Dendritic cell treated with granulocyte-macrophage colony-stimulating factor and Interleukin-4, amounts not matched to agents 40 ng/mL and 50 ng/mL, for 4 days (primary cell): Measurements from ENCODE around the gene PYHIN1.
A peak's percentile ranks its signal among the peaks of the same experiment; 100 is the strongest.
"Not testable (repeated sequence)": the region's sequence is repeated elsewhere in the genome, so short reads cannot be mapped to it uniquely, and the experiment has no call there.

Source experiments
- H3K27ac Mint-ChIP-seq: one replicate; pipeline ENCODE4 v1.8.0; 2022; ENCODE audit warnings: mild to moderate bottlenecking, mixed read lengths
- H3K27me3 Mint-ChIP-seq: one replicate; pipeline ENCODE4 v1.8.0; 2022; ENCODE audit warnings: mild to moderate bottlenecking, mixed read lengths
- H3K36me3 Mint-ChIP-seq: one replicate; pipeline ENCODE4 v1.8.0; 2022; ENCODE audit warnings: low read depth, mixed read lengths
- H3K4me1 Mint-ChIP-seq: one replicate; pipeline ENCODE4 v1.8.0; 2022; ENCODE audit warnings: low read depth, mixed read lengths
- H3K4me3 Mint-ChIP-seq: one replicate; pipeline ENCODE4 v1.8.0; 2022; ENCODE audit warnings: mild to moderate bottlenecking, moderate library complexity, mixed read lengths
- H3K9me3 Mint-ChIP-seq: one replicate; pipeline ENCODE4 v1.8.0; 2022; ENCODE audit warnings: mixed read lengths
- intact Hi-C: fragments of 100-400 bp; cut with micrococcal nuclease; formaldehyde crosslinking; loops from one replicate; pipeline ENCODE4 v1.15.0; 2022

Gene PYHIN1

DNA sequence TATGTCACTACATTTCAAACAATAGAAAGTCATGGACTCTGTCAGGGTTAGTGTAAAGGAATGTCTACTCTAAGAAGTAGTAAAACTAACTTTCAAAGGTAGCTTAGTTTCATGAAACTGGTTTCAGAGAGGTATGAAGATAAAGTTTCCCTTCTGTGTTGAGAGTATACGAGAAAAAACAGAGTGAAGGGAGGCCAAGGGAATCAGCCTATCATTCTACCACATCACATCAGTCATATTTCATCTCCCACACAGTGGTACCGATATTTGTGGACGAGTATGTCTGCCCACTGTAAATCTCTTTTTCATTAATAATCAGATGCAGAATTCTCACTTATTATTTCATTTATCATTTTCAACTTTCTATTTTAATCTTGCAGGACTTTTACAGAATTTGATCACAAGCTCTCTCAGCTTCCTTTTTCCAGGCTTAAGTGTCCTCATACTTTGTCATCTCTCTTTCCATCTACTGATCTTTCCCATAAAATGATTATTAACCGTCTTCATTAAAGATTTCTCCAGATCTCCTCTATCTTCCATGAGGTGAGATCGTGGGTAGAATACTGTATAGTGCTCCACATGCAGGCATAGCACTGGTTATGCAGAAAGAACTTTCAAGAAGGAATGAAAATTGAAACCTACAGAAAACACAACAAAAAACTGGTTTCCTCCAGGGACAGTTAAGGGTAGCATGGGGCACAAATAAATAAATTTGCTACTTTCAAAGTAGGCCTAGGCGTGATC lies 66.9 kb downstream of the PYHIN1 start:
- H3K36me3 Mint-ChIP-seq, result no peaks in the 10 kb centered on the region
- intact Hi-C loops, result loop anchor here (1.0 to 5.0 kb wide), 3 partner anchors 74 to 492 kb away; no protein-coding TSS in a partner anchor
- H3K4me3 Mint-ChIP-seq, result no peak overlapping the region
- H3K4me1 Mint-ChIP-seq, result peaks cover 28% of the 10 kb centered on the region
- no peak overlapping the region for H3K27ac Mint-ChIP-seq
- no peaks in the 10 kb centered on the region for H3K9me3 Mint-ChIP-seq
- H3K27me3 Mint-ChIP-seq, result no peaks in the 10 kb centered on the region

DNA sequence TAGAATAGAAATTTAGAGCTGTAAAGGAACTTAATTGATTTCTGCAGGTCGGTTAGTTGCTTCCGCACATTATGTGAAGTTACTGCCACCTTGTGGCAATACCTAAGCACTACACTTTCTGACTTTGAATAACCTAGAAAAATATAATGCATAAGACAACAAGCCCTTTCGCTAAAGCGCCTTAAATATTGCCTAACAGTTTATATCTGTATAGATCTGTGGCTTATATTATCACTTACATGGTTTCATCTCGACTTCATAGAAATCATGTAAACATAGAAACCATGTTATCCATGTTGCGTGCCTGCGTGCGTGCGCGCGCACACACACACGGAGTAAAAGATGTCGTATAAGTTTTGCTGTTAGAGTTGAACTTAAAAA lies 67.4 kb downstream of the PYHIN1 start:
- H3K27ac Mint-ChIP-seq, result peak overlapping the region; percentile 40
- H3K4me1 Mint-ChIP-seq, result peaks cover 28% of the 10 kb centered on the region
- no peak overlapping the region for H3K4me3 Mint-ChIP-seq
- no peaks in the 10 kb centered on the region for H3K27me3 Mint-ChIP-seq
- intact Hi-C loops, result loop anchor here (1.0 to 5.0 kb wide), 3 partner anchors 74 to 492 kb away; no protein-coding TSS in a partner anchor
- no peaks in the 10 kb centered on the region for H3K36me3 Mint-ChIP-seq
- no peaks in the 10 kb centered on the region for H3K9me3 Mint-ChIP-seq

DNA sequence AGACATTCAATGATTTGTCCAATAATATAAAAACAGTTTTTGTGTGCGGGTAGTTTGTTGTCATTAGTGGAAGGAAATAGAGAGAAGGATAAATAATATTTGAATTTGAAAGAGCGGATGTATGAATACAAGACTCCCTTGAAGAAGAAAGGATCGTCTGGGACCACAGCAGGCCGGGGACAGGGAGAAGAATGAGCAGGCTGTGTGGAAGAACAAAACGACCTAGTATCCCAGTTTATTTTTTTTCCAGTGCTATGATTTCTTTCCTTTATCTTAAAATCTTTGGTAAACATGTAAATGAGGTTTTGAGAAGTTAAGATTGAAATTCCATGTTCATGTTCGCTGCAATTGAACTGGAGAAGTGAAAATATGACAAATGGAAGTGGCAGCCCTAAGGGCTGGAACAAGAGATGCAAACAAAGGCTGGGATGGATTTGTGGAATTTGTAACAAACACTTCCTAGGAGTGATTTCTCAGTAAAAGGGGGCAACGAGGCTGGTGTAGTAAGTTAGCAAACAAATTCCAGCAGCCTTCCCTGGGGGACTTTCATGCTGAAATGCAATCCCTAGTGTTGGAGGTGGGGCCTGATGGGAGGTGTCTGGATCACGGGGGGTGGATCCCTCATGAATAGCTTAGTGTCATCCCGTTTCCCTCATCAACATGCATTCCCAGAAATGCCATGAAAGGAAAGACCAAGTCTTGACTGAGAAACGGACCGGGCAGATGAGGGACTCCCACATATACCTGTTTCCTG lies 68.1 kb downstream of the PYHIN1 start:
- Mint-ChIP-seq H3K27ac (peak overlapping the region; percentile 40), H3K4me1 (peaks cover 29% of the 10 kb centered on the region), H3K9me3 (no peaks in the 10 kb centered on the region), H3K4me3 (no peak overlapping the region), H3K36me3 (no peaks in the 10 kb centered on the region), H3K27me3 (no peaks in the 10 kb centered on the region)
- intact Hi-C loops, result loop anchor here (5.0 to 10.0 kb wide), 2 partner anchors 73 to 165 kb away; partner anchors contain the start of gene MNDA

DNA sequence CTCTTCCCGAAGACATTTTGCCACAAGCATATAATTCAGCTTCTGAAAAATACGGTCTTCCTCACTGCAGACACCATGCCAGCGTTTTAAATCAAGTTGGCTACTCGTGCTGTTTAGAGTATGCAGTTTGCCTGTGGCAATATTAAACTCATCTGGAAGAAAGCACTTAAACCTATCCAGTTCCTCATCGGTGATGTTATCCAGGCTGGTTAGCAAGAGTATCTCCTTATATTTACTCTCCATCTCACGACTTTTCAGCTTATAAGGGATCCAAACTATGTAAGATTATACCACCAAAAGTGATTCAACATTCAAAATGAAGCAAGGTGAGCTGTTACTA lies 68.7 kb downstream of the PYHIN1 start:
- H3K27ac Mint-ChIP-seq, result peak overlapping the region; percentile 40
- H3K36me3 Mint-ChIP-seq, result no peaks in the 10 kb centered on the region
- peaks cover 34% of the 10 kb centered on the region for H3K4me1 Mint-ChIP-seq
- H3K4me3 Mint-ChIP-seq, result no peak overlapping the region
- intact Hi-C loops, result loop anchor here (10.0 kb wide), 1 partner anchor 165 kb away; the partner anchor contains the start of gene MNDA
- H3K9me3 Mint-ChIP-seq, result no peaks in the 10 kb centered on the region
- no peaks in the 10 kb centered on the region for H3K27me3 Mint-ChIP-seq

DNA sequence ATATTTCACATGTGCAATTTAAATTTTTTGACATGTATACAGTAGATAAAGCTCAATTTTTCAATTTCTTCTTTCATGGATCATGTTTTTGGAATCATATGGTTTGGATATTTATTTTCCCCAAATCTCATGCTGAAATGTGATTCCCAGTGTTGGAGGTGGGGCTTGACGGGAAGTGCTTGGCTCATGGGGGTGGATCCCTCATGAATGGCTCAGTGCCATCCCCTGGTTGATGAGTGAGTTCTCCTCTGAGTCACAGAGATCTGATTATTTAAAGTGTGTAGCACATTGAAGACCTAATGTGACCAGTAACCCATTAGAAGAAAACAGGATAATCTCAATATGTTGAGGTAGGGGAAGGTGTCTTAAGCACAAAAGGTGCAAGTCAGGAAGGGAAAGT lies 69.3 kb downstream of the PYHIN1 start:
- Mint-ChIP-seq H3K9me3 (no peaks in the 10 kb centered on the region), H3K36me3 (no peaks in the 10 kb centered on the region), H3K4me1 (peaks cover 40% of the 10 kb centered on the region), H3K4me3 (no peak overlapping the region), H3K27me3 (no peaks in the 10 kb centered on the region), H3K27ac (peak overlapping the region; percentile 2)
- intact Hi-C loops, result loop anchor here (10.0 kb wide), 1 partner anchor 166 kb away; the partner anchor contains the start of gene MNDA

DNA sequence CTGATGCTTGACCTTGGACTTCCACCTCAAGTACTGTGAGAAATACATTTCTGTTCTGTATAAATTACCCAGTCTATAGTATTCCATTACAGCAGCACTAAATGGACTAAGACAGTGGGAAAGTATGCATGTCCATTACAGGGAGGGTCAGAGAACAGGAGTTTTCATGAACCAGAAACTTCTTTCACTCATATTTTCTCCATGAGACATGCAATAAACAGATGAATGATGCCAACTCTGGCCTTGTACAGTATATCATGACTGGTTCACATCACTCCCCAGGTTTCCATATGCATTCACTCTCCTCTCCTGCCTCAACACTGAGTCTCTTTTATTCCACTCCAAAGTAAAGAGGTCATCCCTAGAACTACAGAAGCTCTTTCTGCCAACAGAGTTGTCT lies 73.8 kb downstream of the PYHIN1 start:
- no peaks in the 10 kb centered on the region for H3K27me3 Mint-ChIP-seq
- peaks cover 4% of the 10 kb centered on the region for H3K36me3 Mint-ChIP-seq
- peaks cover 58% of the 10 kb centered on the region for H3K4me1 Mint-ChIP-seq
- peak overlapping the region; percentile 89 for H3K27ac Mint-ChIP-seq
- intact Hi-C loops, result loop anchor here (5.0 to 10.0 kb wide), 2 partner anchors 170 to 803 kb away; partner anchors contain the start of gene MNDA
- no peaks in the 10 kb centered on the region for H3K9me3 Mint-ChIP-seq
- H3K4me3 Mint-ChIP-seq, result no peak overlapping the region

DNA sequence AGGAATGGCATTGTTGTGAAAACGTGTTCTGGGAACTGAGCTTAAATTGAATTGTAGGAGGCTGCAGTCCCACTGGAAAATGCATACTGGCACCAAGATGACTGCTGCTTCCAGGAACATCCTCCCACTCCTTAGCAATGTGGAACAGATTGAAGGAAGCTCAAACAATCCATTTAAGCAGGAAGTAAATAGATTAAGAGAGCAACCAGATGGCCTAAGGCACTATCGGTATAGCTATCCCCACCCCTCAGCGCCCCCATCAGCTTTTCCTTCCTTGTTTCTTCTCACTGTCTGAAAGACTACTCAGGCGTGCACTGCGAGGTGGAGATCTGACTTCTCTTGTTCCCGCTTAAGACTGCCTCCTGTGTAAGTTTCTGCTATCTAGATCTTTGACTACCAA lies 74.3 kb downstream of the PYHIN1 start:
- H3K27ac Mint-ChIP-seq, result peak overlapping the region; percentile 89
- peaks cover 9% of the 10 kb centered on the region for H3K36me3 Mint-ChIP-seq
- intact Hi-C loops, result loop anchor here (5.0 to 10.0 kb wide), 2 partner anchors 171 to 803 kb away; partner anchors contain the start of gene MNDA
- H3K9me3 Mint-ChIP-seq, result no peaks in the 10 kb centered on the region
- H3K27me3 Mint-ChIP-seq, result no peaks in the 10 kb centered on the region
- H3K4me1 Mint-ChIP-seq, result peaks cover 53% of the 10 kb centered on the region
- H3K4me3 Mint-ChIP-seq, result peak overlapping the region; percentile 59

DNA sequence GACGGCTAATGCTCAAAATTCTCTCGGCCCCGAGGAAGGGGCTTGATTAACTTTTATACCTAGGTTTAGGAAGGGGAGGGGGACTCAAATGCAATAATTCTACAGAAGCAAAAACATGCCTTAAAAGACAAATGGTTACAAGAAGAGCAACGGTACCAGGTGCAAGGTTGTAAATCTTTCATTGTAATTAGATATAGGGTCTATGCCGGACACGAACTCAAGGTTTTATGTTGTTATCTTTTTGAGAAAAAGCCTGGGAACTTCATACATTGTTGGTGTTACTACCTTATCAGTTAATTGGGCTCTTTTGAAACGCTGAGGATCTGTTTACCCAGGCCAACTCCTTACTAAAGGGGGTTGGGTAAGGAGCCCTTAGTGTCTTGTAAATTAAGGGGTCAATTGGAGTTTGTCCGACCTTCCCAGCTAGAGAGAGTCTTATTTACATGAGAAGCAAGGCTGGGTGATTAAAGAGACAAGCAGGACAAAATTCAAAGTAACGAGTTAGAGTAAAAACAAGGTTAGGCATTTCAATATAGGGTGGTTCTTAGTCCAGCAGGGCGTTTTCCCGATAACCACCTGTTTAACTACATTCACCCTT lies 75.0 kb downstream of the PYHIN1 start:
- intact Hi-C loops, result loop anchor here (5.0 to 10.0 kb wide), 2 partner anchors 172 to 804 kb away; partner anchors contain the start of gene MNDA
- not testable (repeated sequence) for H3K27me3 Mint-ChIP-seq, H3K9me3 Mint-ChIP-seq
- Mint-ChIP-seq H3K4me1 (peaks cover 50% of the 10 kb centered on the region), H3K27ac (peak overlapping the region; percentile 89), H3K36me3 (peaks cover 14% of the 10 kb centered on the region), H3K4me3 (peak overlapping the region; percentile 59)

DNA sequence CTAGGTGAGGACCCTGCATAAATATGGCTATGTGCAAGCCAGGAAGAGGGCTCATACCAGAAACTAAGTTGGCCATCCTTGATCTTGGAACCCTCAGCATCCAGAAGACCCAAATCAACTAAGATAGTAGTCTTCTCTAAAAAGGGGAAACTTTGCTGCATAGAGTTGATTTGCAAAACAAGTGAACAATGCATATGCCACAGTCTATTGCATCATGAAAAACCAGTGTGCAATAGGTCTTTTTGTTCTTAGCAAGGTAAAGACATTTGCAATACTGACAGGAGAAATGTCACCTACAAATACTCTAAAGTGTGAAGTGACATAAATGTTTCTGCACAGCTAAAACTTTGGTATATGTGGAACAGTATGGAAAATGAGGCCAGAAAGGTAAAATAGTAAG lies 76.4 kb downstream of the PYHIN1 start:
- no peak overlapping the region for H3K4me3 Mint-ChIP-seq
- peaks cover 54% of the 10 kb centered on the region for H3K4me1 Mint-ChIP-seq
- no peaks in the 10 kb centered on the region for H3K27me3 Mint-ChIP-seq
- no peaks in the 10 kb centered on the region for H3K9me3 Mint-ChIP-seq
- peaks cover 26% of the 10 kb centered on the region for H3K36me3 Mint-ChIP-seq
- intact Hi-C loops, result loop anchor here (5.0 to 10.0 kb wide), 2 partner anchors 173 to 805 kb away; partner anchors contain the start of gene MNDA
- H3K27ac Mint-ChIP-seq, result no peak overlapping the region

DNA sequence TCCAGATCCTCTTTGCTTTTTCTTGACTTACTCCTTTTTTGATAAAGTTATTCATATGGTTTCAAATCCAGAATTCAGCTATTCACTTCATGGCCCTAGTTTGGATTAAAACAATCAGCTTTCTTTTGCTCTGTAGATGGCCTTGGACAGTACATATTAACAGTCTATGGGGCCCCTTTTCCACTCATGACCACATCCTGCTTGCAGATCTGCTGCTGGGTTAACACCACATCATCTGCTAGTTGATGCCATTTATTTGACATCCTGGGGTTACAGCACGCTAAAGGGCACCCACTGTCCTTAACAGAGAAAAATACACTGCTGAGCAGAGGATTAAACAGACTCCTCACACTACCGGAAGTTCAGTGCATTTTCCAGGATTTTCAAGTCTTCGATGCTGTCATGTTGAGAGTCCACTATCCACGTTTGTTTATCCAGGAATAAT lies 77.4 kb downstream of the PYHIN1 start:
- intact Hi-C loops, result loop anchor here (5.0 to 10.0 kb wide), 2 partner anchors 174 to 806 kb away; partner anchors contain the start of gene MNDA
- H3K4me1 Mint-ChIP-seq, result peaks cover 61% of the 10 kb centered on the region
- H3K27ac Mint-ChIP-seq, result peak overlapping the region; percentile 95
- H3K4me3 Mint-ChIP-seq, result peak overlapping the region; percentile 14
- peaks cover 36% of the 10 kb centered on the region for H3K36me3 Mint-ChIP-seq
- no peaks in the 10 kb centered on the region for H3K27me3 Mint-ChIP-seq
- no peaks in the 10 kb centered on the region for H3K9me3 Mint-ChIP-seq

DNA sequence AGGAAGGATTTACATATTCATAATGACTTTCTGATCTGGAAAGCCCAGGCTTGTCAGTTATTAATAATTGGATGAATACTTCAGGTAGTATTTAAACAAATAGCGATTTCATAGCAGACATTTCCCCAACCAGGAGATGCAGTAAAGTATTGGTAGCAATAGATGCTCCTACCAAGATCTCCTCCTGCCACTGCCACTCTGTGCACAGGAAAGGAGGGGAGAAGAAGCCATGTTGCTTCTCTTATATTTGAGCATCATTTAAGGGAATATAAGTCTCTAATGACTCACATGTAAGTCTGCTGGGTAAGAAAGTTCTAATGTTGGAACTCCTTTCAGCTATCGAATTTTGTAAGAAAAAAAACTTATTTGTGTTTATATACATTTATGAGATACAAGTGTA lies 77.9 kb downstream of the PYHIN1 start:
- Mint-ChIP-seq H3K4me3 (peak overlapping the region; percentile 14), H3K36me3 (peaks cover 41% of the 10 kb centered on the region)
- intact Hi-C loops, result loop anchor here (5.0 to 10.0 kb wide), 2 partner anchors 174 to 807 kb away; partner anchors contain the start of gene MNDA

DNA sequence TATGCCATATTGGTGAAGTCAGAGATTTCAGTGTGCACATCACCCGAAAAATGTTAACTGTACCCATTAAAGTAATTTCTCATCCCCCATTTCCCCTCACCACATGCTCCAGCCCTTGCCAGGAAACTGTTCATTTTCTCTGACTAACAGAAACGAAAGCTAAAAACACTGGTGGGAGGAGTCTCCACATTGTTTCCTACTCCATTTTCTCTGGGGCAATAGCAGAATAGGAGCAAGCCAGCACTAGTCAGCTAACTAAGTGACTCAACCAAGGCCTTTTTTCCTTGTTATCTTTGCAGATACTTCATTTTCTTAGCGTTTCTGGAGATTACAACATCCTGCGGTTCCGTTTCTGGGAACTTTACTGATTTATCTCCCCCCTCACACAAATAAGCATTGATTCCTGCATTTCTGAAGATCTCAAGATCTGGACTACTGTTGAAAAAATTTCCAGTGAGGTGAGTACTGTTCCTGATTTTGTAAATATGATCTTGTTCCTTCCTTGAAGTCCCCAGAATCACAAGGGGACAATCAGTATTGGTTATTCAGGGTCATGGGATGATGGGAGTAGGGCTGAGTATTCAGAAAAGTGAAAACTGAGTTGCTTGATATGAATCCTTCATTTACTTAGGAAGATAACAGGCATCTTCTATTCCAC lies 78.5 kb downstream of the PYHIN1 start, which contains the start of gene IFI16:
TSS of gene IFI16 (plus strand) at position 204 of the 658 bp plus-strand sequence. CDS start 4,774 bp downstream, outside the sequence.
- peak within 1 kb of the TSS; percentile 95 for H3K27ac Mint-ChIP-seq
- no peaks in the 10 kb centered on the region for H3K27me3 Mint-ChIP-seq
- intact Hi-C loops, result loop anchor here (5.0 to 10.0 kb wide), 2 partner anchors 175 to 808 kb away; partner anchors contain the start of gene MNDA
- H3K9me3 Mint-ChIP-seq, result no peaks in the 10 kb centered on the region
- H3K4me1 Mint-ChIP-seq, result peaks cover 68% of the 10 kb centered on the region
- H3K36me3 Mint-ChIP-seq, result peaks cover 47% of the 10 kb centered on the region
- H3K4me3 Mint-ChIP-seq, result peak within 1 kb of the TSS; percentile 83

More for the DNA sequence above, 77.9 kb downstream of the PYHIN1 start:
- H3K9me3 Mint-ChIP-seq, result no peaks in the 10 kb centered on the region
- H3K4me1 Mint-ChIP-seq, result peaks cover 66% of the 10 kb centered on the region
- peak overlapping the region; percentile 95 for H3K27ac Mint-ChIP-seq
- H3K27me3 Mint-ChIP-seq, result no peaks in the 10 kb centered on the region

DNA sequence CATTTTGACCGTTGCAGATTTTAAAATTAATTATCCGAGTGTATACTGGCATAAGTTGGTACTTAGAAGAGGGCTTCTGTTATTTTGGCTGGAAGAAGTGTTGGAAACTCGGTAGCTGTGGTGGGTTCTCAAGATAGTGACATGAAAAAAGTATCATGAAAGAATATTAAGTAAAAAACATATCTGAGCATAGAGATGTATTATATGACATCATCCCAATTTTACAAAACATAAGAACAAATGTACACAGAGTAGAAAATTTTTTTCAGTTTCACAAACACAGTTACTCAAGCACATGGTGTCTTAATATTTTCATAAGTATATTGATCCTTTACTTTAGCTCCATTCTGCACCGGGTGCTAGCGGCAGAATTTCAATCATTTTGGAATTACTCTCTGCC lies 79.0 kb downstream of the PYHIN1 start:
- intact Hi-C loops, result no loop called here

More for the DNA sequence above, 79.0 kb downstream of the PYHIN1 start:
- no peaks in the 10 kb centered on the region for H3K9me3 Mint-ChIP-seq
- peak overlapping the region; percentile 95 for H3K27ac Mint-ChIP-seq
- H3K27me3 Mint-ChIP-seq, result no peaks in the 10 kb centered on the region
- peaks cover 52% of the 10 kb centered on the region for H3K36me3 Mint-ChIP-seq
- H3K4me3 Mint-ChIP-seq, result peak overlapping the region; percentile 83
- H3K4me1 Mint-ChIP-seq, result peaks cover 68% of the 10 kb centered on the region
